GM23248 (cell line): ENCODE data around the gene SP2. TPM values are rescaled to one million over a fixed set of nuclear protein-coding genes. Genes with fewer than 3 reads are reported as not detected.

Experiments
- DNase-seq: peaks from one replicate; pipeline ENCODE4 v3.0.0-alpha.2; 2015
- H2AFZ ChIP-seq: fragments of 200-600 bp; sonication (generic); 2 replicates; pipeline ENCODE4 v1.6.1; 2016; ENCODE audit warnings: antibody characterized with exemption
- H3F3A ChIP-seq: fragments of 200-600 bp; sonication (generic); 2 replicates; pipeline ENCODE4 v1.6.1; 2016; ENCODE audit warnings: mild to moderate bottlenecking, antibody characterized with exemption, mixed run types; ENCODE audit not compliant: insufficient read depth
- H3K27ac ChIP-seq: fragments of 200-600 bp; sonication (generic); 2 replicates; pipeline ENCODE4 v1.5.1; 2016; ENCODE audit warnings: mild to moderate bottlenecking
- H3K27me3 ChIP-seq: fragments of 200-600 bp; sonication (generic); replicated peaks from 2 replicates; pipeline ENCODE4 v1.6.1; 2016; ENCODE audit warnings: mild to moderate bottlenecking; ENCODE audit not compliant: insufficient read depth
- H3K36me3 ChIP-seq: fragments of 200-600 bp; sonication (generic); 2 replicates; pipeline ENCODE4 v1.6.1; 2016; ENCODE audit warnings: low read depth, mild to moderate bottlenecking
- H3K4me1 ChIP-seq: fragments of 200-600 bp; sonication (generic); 2 replicates; pipeline ENCODE4 v1.6.1; 2016; ENCODE audit warnings: mild to moderate bottlenecking; ENCODE audit not compliant: insufficient read depth
- H3K4me2 ChIP-seq: fragments of 200-600 bp; sonication (generic); one replicate; pipeline ENCODE4 v1.6.1; 2016; ENCODE audit warnings: mild to moderate bottlenecking; ENCODE audit not compliant: unreplicated experiment
- H3K4me3 ChIP-seq: fragments of 200-600 bp; sonication (generic); 2 replicates; pipeline ENCODE4 v1.5.1; 2016; ENCODE audit warnings: mild to moderate bottlenecking
- H3K79me2 ChIP-seq: fragments of 200-600 bp; sonication (generic); 2 replicates; pipeline ENCODE4 v1.6.1; 2016; ENCODE audit warnings: mild to moderate bottlenecking; ENCODE audit not compliant: insufficient read depth
- H3K9ac ChIP-seq: fragments of 200-600 bp; sonication (generic); 2 replicates; pipeline ENCODE4 v1.6.1; 2016; ENCODE audit warnings: mild to moderate bottlenecking
- H3K9me2 ChIP-seq: fragments of 200-600 bp; sonication (generic); 2 replicates; pipeline ENCODE4 v1.6.1; 2016; ENCODE audit warnings: mixed run types, mild to moderate bottlenecking, moderate library complexity; ENCODE audit not compliant: insufficient read depth
- H3K9me3 ChIP-seq: fragments of 200-600 bp; sonication (generic); one replicate; pipeline ENCODE4 v1.6.1; 2017; ENCODE audit warnings: low read depth
- H4K20me1 ChIP-seq: fragments of 200-600 bp; sonication (generic); 2 replicates; pipeline ENCODE4 v1.6.0; 2016; ENCODE audit not compliant: insufficient read depth
- EZH2 ChIP-seq: fragments of 200-600 bp; sonication (generic); IDR thresholded peaks from 2 replicates; pipeline ENCODE4 v1.6.1; 2018; ENCODE audit warnings: antibody characterized with exemption, mild to moderate bottlenecking; ENCODE audit not compliant: insufficient read depth, poor library complexity, severe bottlenecking
- EZH2phosphoT487 ChIP-seq: fragments of 200-600 bp; sonication (generic); IDR thresholded peaks from 2 replicates; pipeline ENCODE4 v1.6.1; 2018; ENCODE audit warnings: antibody characterized with exemption, moderate library complexity, mild to moderate bottlenecking, low read depth; ENCODE audit not compliant: insufficient read depth
- WGBS, 2 experiments: methylation state at CpG; one replicate each; pipeline ENCODE4 v1.1.6; 2015 to 2017; ENCODE audit warnings: low lambda C conversion rate in 2 of 2, low coverage in 1 of 2; ENCODE audit errors: missing lambda C conversion rate in 2 of 2; 5-methylcytosine and 5-hydroxymethylcytosine counted together
- in situ Hi-C: fragments of 300-500 bp; cut with MboI; formaldehyde crosslinking; loops from 2 replicates; pipeline ENCODE4 v1.15.0; 2020
- polyA plus RNA-seq: library from polyadenylated mRNA; unstranded; fragments of >200 nt; fragmentation: Nextera tagmentation; extraction: Ambion mirVana; gene quantifications from 2 replicates; pipeline ENCODE4 v1.2.1, GENCODE V29; 2016
- total RNA-seq: library from RNA; depleted of rRNA; stranded (reverse); fragments of >200 nt; shearing (Covaris generic); gene quantifications from 2 replicates; pipeline ENCODE4 v1.2.3, GENCODE V29; 2014

The SP2 gene
- total and polyA plus RNA-seq, 2 experiments from 2014 or later = 3.2 to 14.2 TPM

DNA sequence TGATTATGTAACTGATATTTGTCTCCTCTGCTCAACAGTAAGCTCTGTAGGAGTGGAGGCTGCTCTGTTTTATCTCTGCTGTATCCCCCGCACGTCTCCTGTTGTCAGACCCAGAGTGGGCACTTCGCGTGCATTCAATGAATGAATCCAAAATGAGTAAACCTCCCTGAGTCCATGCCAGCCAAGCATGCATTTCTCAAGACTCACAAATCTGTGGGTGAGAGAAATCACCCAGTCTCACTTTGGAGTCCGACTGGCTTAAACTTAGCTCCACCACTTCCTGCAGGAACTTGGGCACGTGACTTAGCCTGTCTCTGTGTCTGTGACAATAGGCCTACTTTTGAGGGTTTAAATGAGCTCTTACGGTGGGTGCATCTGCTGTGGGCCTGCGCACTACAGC, 49.0 kb downstream of the SP2 start:
- no peaks in the 10 kb centered on the region for H3K36me3 ChIP-seq
- TF ChIP-seq EZH2 = no peak
- TF ChIP-seq EZH2phosphoT487 = no peak
- no peaks in the 10 kb centered on the region for H4K20me1 ChIP-seq
- H2AFZ ChIP-seq = no peak overlapping the region
- no peaks in the 10 kb centered on the region for H3K27me3 ChIP-seq
- no peaks in the 10 kb centered on the region for H3F3A ChIP-seq
- H3K4me2 ChIP-seq = no peak overlapping the region
- 89 to 95% methylated on average over 8 of the region's 8 CpGs for WGBS, 2 experiments
- no peaks in the 10 kb centered on the region for H3K9me3 ChIP-seq
- DNase-seq = peak; percentile 44
- no peaks in the 10 kb centered on the region for H3K9me2 ChIP-seq
- in situ Hi-C loops = no loop called here
- H3K27ac ChIP-seq = no peak overlapping the region
- peaks cover 8% of the 10 kb centered on the region; the same call in 1 of the 2 replicates for H3K4me1 ChIP-seq
- no peak overlapping the region for H3K9ac ChIP-seq
- no peak overlapping the region for H3K4me3 ChIP-seq
- peaks cover 15% of the 10 kb centered on the region for H3K79me2 ChIP-seq

DNA sequence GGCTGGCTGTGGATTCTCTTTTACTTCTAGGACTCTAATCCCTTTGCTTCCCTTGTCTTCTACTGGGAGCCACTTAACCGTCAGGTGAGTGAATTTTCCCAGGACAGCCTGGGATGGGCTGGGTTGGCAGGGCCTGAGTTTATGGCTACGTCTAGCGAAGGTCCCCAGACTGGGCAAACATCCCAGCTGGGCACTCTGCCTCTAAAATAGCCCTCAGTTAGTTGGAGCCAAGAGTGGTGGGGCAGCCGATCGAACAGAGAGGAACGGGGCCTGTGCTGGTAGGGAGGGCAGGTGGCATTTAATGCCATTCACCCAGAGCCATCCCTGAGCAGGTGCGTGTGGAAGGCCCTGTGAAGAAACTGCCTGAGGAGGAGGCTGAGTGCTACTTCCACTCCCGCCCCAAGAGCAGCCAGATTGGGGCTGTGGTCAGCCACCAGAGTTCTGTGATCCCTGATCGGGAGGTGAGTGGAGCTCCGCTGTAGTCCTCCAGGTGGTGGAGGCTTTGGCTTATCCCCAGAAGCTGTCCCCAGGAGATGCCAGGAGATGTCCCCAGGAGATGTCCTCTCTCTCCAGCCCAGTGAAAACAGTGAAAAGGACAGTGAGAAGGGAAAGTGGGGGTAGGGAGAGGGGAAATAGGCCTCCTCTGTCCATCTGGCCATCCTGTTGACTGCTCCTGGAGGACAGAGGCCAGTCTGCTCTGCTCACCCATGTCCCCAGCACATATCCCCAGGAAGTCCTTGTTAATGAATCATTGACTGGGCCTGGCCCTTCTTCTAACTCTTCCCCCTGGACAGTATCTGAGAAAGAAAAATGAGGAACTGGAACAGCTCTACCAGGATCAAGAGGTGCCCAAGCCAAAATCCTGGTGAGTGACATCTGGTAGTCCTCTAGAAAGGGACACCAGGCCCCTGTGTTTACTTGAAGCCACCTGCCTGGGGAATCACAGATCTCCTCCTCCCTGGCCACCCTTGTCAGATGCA, 49.8 kb downstream of the SP2 start:
- Histone ChIP-seq H2AFZ (no peak overlapping the region), H4K20me1 (no peaks in the 10 kb centered on the region), H3K4me2 (no peak overlapping the region), H3K9me2 (no peaks in the 10 kb centered on the region), H3K79me2 (peaks cover 15% of the 10 kb centered on the region), H3K36me3 (no peaks in the 10 kb centered on the region), H3K27ac (no peak overlapping the region), H3K4me3 (no peak overlapping the region), H3K9me3 (no peaks in the 10 kb centered on the region), H3K27me3 (no peaks in the 10 kb centered on the region), H3F3A (no peaks in the 10 kb centered on the region), H3K9ac (no peak overlapping the region), H3K4me1 (peaks cover 7% of the 10 kb centered on the region; the same call in 1 of the 2 replicates)
- DNase-seq = no peak
- in situ Hi-C loops = no loop called here
- WGBS, 2 experiments = 92 to 93% methylated on average over 10 of the region's 10 CpGs
- TF ChIP-seq EZH2 (no peak), EZH2phosphoT487 (no peak)

DNA sequence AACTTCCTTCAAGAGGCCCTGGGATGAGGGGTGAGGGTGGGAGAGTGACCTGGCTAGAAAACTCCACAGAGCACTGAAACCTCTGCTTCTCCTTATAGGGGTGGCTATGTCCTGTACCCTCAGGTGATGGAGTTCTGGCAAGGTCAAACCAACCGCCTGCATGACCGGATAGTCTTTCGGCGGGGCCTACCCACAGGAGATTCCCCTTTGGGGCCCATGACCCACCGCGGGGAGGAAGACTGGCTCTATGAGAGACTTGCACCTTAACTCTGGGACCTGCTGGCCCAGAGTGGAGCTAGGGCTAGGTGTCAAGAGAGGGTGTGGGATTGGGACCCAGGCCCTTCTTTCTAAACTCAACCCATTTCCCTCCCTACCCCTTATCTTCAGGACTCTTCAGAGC, 50.5 kb downstream of the SP2 start:
- Histone ChIP-seq H3K27ac (no peak overlapping the region), H3K9me3 (no peaks in the 10 kb centered on the region), H3K79me2 (peaks cover 15% of the 10 kb centered on the region), H3F3A (no peaks in the 10 kb centered on the region), H4K20me1 (no peaks in the 10 kb centered on the region), H3K27me3 (no peaks in the 10 kb centered on the region), H3K4me2 (no peak overlapping the region), H3K9me2 (no peaks in the 10 kb centered on the region), H3K4me3 (no peak overlapping the region), H3K4me1 (peaks cover 5% of the 10 kb centered on the region; the same call in 1 of the 2 replicates), H3K9ac (no peak overlapping the region), H3K36me3 (no peaks in the 10 kb centered on the region), H2AFZ (no peak overlapping the region)
- no peak for TF ChIP-seq EZH2
- no peak for TF ChIP-seq EZH2phosphoT487
- in situ Hi-C loops = no loop called here
- no peak for DNase-seq
- WGBS, 2 experiments = 80 to 88% methylated on average over 6 of the region's 6 CpGs

DNA sequence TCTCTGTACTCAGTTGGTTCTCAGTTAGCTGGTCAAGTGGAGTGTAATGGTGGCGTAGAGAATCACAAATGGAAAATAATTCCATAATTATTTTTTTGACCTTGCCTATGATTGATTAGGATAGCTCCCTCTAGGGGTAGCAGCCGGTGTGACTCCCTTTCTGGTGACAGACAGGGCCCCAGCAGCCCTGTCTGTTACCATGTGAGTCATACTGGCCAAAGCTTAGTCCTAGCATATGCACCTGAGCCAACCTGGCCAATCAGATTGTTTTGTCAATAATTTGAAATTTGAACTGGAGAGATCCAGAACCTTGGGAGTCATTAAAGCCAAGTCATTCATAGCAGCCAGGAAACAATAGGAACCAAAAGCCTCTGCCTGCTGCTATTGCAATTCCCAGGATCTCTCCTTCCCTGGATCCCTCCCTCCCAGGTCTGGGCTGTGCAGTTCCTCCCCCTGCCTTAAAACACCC, 50.9 kb downstream of the SP2 start:
- Histone ChIP-seq H2AFZ (no peak overlapping the region), H3K4me1 (peaks cover 5% of the 10 kb centered on the region; the same call in 1 of the 2 replicates), H3K27me3 (no peaks in the 10 kb centered on the region), H3F3A (no peaks in the 10 kb centered on the region), H4K20me1 (no peaks in the 10 kb centered on the region), H3K79me2 (peaks cover 11% of the 10 kb centered on the region), H3K27ac (no peak overlapping the region), H3K4me2 (no peak overlapping the region), H3K9me3 (no peaks in the 10 kb centered on the region), H3K36me3 (no peaks in the 10 kb centered on the region), H3K4me3 (no peak overlapping the region), H3K9ac (no peak overlapping the region), H3K9me2 (no peaks in the 10 kb centered on the region)
- in situ Hi-C loops = no loop called here
- WGBS, 2 experiments = 13 to 30% methylated on average over 2 of the region's 2 CpGs
- peak; percentile 84 for DNase-seq
- TF ChIP-seq EZH2phosphoT487 (no peak), EZH2 (no peak)
